HG02981 (cell line): Measurements from ENCODE around the gene RUFY3.
"Not testable (repeated sequence)": the region's sequence is repeated elsewhere in the genome, so short reads cannot be mapped to it uniquely, and the experiment has no call there.

ENCODE experiments used
- ATAC-seq: cut with Tn5 transposase; IDR thresholded peaks from one replicate; pipeline ENCODE4 v1.9.1; 2021; ENCODE audit warnings: mild to moderate bottlenecking, moderate library complexity; ENCODE audit not compliant: unreplicated experiment

Gene RUFY3

DNA sequence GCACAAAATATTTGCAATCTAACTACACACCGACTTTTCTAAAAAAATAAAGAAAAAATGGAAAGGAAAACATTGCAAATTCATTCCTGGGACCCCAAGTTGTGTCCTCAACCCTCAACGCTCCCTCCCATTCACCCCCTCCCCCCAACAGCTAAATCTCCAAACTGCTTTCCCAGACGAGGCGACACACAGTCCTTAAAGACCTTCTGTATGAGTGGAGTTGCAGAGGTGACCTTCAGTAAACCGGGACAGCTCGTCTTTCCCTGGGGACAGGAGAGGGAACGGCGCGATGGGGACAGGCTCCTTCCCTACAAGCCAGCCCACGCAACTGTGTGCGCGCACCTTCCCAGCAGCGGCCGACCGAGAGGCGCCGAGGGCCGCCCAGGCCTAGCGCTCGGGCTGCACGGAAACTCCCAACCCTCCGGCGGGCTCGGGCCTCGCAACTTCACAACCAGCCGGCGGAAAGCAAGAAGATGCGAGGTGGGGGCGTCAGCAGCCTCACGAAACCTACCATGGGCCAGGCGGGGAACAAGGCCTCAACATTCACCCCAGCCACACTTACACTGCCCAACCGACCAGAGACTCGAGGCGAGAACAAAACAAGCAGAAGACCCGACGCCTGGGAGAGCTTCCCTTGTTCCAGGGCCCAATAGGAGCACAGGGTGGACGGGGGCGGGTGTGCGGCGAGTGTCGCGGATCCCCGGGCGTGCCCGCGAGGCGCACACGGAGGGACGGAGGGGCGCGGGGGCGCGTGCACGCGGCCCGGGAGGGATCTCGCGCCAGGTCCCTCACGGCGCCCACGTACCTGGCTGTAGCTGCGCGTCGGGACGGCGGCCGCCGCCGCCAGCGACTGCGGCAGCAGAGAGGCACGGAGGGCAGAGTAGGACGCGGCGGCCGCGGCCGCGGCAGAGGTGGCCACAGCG lies 117.2 kb downstream of the RUFY3 start:
- ATAC-seq: peak; percentile 61

DNA sequence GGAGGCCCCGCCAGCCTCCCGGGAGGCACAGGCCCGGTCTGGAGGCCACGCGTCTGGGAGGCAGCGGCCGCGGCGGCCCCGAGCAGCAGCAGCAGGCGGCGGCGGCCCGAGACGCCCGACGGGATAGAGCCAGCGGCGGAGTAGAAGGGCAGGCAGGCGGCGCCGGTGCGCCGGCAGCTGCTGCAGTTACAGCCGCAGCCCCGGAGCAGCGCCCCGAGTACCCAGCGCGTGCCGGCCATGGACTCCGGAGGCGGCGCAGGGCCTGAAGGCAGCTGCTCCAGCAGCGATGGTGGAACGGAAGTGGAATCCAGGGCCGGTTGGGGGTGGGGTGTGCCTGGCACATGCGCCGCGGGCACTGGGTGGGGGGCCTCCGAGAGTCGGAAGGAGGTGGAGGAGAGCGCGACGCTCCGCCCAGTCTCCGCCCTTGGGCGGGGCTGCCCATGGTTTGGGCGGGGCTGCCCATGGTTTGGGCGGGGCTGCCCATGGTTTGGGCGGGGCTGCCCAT lies 117.9 kb downstream of the RUFY3 start, which contains the start of gene GRSF1:
GRSF1 (minus strand) TSS at position 302 of the 505 bp plus-strand sequence; CDS start at position 239, 63 bp downstream.
- peak; percentile 64 for ATAC-seq

DNA sequence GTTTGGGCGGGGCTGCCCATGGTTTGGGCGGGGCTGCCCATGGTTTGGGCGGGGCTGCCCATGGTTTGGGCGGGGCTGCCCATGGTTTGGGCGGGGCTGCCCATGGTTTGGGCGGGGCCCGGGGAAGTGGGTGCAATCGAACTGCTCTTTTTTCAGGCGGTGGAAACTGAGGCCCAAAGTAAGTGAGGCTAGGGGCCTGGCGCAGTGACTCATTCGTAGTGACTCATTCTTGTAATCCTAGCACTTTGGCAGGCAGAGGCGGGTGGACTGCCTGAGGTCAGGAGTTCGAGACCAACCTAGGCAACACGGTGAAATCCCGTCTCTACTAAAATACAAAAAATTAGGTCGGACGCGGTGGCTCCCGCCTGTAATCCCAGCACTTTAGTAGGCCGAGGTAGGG lies 118.4 kb downstream of the RUFY3 start:
- not testable (repeated sequence) for ATAC-seq

DNA sequence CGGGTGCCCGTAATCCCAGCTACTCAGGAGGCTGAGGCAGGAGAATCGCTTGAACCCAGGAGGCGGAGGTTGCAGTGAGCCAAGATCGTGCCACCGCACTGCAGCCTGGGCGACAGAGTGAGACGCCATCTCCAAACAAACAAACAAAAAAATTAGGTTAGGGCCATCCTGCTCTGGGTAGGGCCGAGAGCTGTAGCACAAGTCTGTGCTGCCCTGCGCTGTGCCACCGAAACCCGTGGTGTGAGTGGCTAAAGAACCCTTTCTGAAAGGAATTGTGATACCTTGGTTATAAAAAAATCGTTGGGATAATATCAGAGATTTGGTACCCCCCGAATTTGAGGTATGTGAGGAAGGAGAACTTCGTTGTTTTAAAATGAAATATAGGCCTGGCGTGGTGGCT lies 118.9 kb downstream of the RUFY3 start:
- not testable (repeated sequence) for ATAC-seq

DNA sequence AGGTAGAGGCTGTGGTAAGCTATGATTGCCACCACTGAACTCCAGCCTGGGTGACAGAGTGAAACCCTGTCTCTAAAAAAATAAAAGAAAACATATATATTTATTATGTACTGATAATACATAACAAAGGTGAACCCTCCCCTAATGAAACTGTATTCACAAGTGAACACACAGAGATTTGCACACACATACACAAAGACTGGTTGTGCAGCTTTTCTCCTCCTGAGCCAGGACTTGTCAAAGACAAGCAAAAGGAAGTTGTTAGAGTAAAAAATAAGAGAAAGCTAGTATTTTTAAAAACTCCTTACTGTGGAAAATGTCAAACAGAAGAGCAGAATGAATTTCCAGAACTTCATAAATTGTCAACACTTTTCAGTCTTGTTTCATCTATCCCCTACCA lies 119.4 kb downstream of the RUFY3 start:
- ATAC-seq: no peak

DNA sequence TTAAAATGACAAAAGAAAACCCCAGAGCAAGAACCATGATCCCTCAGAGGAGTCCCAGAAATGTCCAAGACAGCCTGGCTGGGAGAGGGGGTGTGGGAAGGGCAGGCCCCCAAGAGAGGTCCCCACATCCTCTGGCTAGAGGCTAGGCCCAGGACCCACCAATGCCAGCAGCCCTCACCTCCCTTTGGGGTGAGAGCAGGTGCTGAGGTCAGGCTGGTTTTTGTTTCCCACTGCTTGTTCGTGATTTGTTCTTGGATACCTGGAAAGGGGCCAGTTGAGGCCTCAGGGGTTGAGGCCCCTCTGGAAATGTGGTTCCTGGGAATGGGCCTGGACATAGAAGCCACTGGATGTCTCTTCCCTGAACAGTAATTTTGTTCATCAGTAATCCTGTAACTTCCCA lies 120.2 kb downstream of the RUFY3 start:
- no peak for ATAC-seq

DNA sequence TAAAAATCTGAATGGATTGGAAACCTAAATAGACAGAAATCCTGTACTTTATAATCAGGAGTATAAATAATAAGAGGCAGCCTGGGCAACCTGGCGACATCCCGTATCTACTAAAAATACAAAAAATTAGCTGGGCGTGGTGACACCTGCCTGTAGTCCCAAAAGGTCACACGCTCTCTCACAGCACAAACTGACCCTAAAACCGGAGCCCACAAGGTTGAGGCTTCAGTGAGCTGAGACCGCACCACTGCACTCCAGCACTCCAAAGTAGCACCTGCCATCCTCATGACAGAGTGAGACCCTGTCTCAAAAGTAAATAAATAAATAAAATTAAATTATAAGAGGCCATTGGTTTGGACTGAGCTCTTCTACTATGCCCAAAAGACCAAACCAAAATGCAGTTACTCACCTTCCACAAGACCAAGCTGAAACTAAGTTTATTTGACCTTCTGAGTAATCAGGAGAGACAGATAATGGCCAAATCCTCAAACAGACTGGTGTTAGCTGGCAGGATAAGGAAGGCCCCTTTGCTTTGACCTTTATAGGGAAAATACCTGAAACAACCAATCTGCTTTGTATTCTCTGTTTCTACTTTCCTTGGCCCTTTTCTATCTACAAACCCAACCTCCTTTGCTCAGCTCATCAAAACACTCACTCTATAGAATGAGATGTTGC lies 121.1 kb downstream of the RUFY3 start:
- ATAC-seq: no peak

DNA sequence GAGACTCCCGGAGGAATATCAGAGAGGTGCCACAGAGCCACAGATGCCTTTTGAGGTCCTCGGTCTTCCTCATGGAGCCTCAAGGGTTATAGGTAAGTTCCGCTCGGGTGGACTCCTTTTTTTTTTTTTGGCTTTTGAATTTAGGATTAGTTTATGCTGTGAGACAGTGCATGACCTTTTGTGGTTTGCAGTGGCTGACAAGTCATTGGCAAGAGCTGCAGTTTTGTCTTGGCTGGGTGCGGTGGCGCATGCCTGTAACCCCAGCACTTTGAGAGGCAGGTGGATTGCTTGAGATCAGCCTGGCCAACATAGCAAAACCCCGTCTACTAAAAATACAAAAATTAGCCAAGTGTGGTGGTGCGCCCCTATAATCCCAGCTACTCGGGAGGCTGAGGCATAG lies 122.4 kb downstream of the RUFY3 start:
- ATAC-seq: peak; percentile 27

DNA sequence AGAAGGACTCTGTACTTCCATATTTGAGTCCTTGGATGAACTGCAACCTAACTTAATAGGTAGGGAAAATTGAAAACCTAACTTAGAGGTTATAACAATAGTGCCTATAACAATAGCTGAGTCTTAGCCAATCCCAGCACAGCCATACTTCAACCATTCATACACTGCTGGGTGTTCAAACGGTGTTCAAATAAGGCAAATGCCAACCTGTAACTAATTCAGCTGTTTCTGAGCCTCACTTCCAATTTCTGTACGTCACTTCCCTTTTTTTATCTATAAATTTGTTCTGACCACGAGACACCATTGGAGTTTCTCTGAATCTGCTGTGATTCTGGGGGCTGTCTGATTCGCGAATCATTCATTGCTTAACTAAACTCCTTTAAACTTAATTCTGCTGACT lies 127.5 kb downstream of the RUFY3 start:
- no peak for ATAC-seq

DNA sequence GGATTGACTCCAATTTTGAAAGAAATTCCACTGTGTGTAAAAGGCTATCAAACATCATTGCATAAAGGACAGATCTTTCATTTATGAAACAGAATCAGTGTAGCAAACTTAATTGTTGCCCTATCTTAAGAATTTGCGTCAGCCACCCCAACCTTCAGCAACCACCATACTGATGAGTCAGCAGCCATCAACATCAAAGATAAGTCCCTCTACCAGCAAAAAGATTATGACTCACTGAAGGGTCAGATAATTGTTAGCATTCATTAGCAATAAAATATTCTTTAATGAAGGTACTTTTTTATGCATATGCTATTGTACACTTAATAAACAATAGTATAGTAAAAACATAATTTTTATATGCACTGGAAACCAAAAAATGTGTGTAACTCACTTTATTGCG lies 133.7 kb downstream of the RUFY3 start:
- no peak for ATAC-seq
